ENCODE results near the gene OR4D6.

GRCh38 chr11:59437770-59438169, 19.0 kb upstream of the OR4D6 start:
- TF ChIP-seq CTCF (IDR thresholded peaks at IDR 0.05) (no peak), MAFK (IDR thresholded peaks at IDR 0.05; ENCODE audit: partially characterized antibody) (no peak)

Measured in A549 (cell line).